Stimulated activated naive CD8-positive, alpha-beta T cell treated with anti-CD3 and anti-CD28 coated beads, Interleukin-15, amount 100 ng/mL, for 72 hours (primary cell): ENCODE measurements around the gene BDKRB2.
A peak's percentile ranks its signal among the peaks of the same experiment; 100 is the strongest.

Experiments
- ATAC-seq: fragments of 150-1000 bp; cut with Tn5 transposase; 2 replicates; pipeline ENCODE4 v1.10.0; 2021; ENCODE audit warnings: mild to moderate bottlenecking, moderate library complexity
- DNase-seq, 2 donors: peaks; one replicate each; pipeline ENCODE4 v3.0.0; 2021 to 2022
- H3K27ac Mint-ChIP-seq, 2 donors: one replicate each; pipeline ENCODE4 v1.8.0; 2022; ENCODE audit warnings: mild to moderate bottlenecking in 2 of 2, mixed read lengths in 2 of 2, moderate library complexity in 2 of 2
- H3K27me3 Mint-ChIP-seq: one replicate; pipeline ENCODE4 v1.8.0; 2022; ENCODE audit warnings: mixed read lengths
- H3K4me1 Mint-ChIP-seq: one replicate; pipeline ENCODE4 v1.8.0; 2022; ENCODE audit warnings: mild to moderate bottlenecking, mixed read lengths
- H3K4me3 Mint-ChIP-seq, 2 donors: one replicate each; pipeline ENCODE4 v1.8.0; 2022; ENCODE audit warnings: mild to moderate bottlenecking in 2 of 2, mixed read lengths in 2 of 2, moderate library complexity in 1 of 2
- H3K9me3 Mint-ChIP-seq, 2 donors: one replicate each; pipeline ENCODE4 v1.8.0; 2022; ENCODE audit warnings: mixed read lengths in 2 of 2

Gene BDKRB2

DNA sequence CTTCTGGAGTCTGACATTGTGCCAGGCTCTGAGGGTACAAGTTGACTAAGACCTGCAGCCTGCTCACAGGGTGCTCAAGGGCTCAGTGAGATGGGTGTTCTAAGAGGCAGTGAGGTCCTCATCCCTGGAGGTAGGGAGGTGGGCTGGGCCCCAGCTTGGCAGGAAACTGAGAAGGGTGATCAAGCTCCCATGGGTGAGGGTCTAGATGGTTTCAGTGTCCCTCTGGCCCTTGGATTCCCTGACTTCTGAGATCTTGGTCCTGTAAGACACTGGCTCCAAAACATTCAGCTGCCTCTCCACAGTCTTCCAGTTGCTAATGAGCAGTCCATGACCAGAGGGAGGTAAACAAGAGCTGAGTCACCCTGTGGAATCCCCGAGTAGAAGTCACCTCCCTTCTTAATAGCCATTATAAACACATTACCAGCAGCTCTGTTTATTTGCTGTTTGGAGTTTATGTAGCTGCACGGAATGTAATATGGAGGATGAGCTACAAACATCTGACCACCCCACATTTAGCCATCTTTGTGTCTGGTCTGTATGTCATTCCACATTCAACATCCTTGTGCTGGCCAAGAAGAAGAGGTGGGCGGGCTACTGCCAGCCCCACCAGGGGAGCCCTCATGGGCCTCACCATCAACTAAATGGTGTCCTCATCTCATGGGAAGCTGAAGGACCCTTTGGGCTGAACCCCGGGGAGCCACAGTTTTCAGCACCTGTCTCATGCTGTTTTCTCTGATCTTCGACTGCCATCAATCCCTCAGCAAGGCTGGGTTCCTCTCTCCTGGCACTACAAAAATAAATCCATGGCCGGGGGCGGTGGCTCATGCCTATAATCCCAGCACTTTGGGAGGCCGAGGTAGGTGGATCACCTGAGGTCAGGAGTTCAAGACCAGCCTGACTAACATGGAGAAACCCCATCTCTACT is 37.2 kb upstream of the BDKRB2 start:
- Mint-ChIP-seq H3K4me3 (no peak overlapping the region), H3K4me1 (no peaks in the 10 kb centered on the region), H3K9me3 (no peaks in the 10 kb centered on the region), H3K27me3 (peaks cover 21% of the 10 kb centered on the region), H3K27ac (no peak overlapping the region)
- no peak for DNase-seq
- no peak for ATAC-seq

DNA sequence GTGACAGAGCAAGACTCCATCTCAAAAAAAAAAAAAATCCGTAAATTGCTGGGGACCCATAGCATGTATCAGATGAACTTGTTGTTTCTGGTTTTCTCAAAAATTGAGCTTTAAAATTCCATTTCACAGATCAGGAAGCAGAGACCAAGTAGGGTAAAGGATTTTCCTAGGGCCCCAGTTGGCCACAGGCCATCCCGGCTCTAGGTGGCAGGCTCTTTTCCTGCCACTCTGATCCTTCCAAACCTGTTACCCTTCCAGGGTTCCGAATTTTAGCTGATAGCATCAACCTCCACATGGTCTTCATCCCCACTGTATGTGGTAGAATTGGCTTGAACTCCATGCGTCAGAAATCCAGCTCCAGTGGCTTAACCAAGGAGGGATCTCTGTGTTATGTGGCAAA is 36.1 kb upstream of the BDKRB2 start:
- ATAC-seq: no peak

DNA sequence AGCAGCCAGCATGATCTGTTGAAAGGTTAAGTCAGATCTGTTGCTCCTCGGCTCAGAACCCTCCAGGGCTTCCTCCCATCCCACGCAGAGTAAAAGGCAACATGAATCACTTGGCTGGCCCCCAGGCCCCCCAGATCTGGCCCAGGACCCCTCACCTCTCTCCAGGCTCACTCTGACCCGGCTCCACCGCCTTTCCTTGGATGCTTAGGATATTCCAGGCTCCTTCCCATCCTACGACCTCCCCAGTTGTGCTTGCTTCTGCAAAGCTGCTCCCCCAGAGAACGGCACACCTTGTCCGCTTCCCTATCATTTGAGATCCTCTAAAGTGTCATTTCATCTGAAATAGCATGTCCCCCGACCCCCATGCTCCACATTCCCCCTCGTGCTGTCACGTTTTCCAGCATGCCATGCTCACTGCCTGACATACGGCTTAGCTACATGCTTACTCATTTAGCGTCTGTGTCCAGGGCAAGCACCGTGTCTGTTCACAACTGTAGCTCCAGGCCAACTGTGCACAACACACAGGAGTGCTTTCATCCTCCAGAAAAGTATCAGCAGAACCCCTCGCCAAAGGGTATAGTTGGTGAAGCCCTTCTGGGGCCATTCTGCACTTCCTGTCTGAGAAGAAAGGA is 33.6 kb upstream of the BDKRB2 start:
- no peak overlapping the region for H3K27ac Mint-ChIP-seq
- no peak for DNase-seq
- peaks cover 42% of the 10 kb centered on the region for H3K27me3 Mint-ChIP-seq
- H3K4me1 Mint-ChIP-seq: no peaks in the 10 kb centered on the region
- no peaks in the 10 kb centered on the region for H3K9me3 Mint-ChIP-seq
- H3K4me3 Mint-ChIP-seq: no peak overlapping the region
- ATAC-seq: no peak

More for the DNA sequence above, 36.1 kb upstream of the BDKRB2 start:
- Mint-ChIP-seq H3K9me3 (no peaks in the 10 kb centered on the region), H3K27me3 (peaks cover 28% of the 10 kb centered on the region), H3K4me1 (no peaks in the 10 kb centered on the region), H3K4me3 (no peak overlapping the region), H3K27ac (no peak overlapping the region)
- no peak for DNase-seq

DNA sequence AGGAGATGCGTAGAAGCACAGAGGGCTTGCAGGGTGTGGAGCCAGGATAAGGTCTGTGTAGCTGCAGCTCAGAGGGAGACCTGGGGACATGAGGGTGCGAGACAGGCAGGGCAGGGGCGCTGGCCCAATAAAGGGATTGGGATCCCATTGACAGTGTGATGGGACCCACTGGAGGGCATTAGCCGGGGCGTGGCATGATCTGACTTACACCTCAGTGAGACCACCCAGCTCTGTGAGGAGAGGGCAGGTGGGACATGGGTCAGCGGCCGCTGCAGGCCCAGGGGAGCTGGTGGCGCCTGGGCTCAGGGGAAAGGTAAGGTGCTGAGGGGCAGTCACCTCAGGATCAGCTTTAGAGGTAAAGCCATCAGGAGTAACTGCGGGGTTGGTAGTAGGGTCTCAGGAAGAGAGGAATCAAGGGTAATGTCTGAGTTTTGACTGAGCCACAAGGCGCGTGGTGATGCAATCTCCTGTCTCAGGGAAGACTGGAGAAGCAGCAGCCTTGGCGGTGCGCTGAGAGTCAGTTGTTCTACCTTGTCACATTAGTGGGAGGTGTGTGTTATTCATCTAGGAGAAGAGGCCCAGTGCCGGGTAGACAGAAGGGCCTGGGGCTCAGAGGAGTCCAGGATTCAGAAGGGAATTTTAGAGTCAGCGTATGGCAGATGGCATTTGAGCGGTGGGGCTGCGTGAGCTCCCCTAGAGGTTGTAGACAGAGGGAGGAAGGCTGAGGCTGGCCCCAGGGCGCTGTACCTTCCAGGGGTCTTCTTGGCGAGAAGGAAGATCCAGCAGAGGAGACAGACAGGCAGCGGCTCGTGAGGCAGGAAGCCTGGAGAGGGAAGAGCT is 30.8 kb upstream of the BDKRB2 start:
- DNase-seq (no peak), ATAC-seq (no peak)

DNA sequence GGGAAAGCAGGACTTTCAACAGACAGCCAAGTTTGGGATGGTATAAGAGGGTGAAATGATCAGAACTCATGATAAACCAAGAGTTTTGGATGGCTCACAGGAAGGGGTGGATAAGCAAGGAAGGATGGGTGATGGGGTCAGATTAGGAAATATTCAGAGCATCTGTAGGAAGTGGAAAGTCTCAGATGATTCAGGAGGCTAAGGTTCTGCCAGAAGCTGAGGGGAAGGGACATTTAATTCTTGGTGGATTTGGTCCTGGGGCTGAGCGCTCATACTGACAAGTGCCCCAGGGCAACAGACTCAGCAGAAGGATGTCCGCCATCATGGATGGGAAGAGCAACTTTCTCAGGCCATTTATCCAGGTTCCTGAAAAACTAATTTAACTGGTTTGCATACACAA is 28.4 kb upstream of the BDKRB2 start:
- H3K9me3 Mint-ChIP-seq: no peaks in the 10 kb centered on the region
- no peak overlapping the region for H3K4me3 Mint-ChIP-seq
- H3K27ac Mint-ChIP-seq: no peak overlapping the region
- no peak for DNase-seq
- peaks cover 7% of the 10 kb centered on the region for H3K4me1 Mint-ChIP-seq
- H3K27me3 Mint-ChIP-seq: peaks cover 32% of the 10 kb centered on the region
- ATAC-seq: no peak

More for the DNA sequence above, 30.8 kb upstream of the BDKRB2 start:
- Mint-ChIP-seq H3K27ac (no peak overlapping the region), H3K4me1 (peaks cover 7% of the 10 kb centered on the region), H3K27me3 (peaks cover 44% of the 10 kb centered on the region), H3K4me3 (no peak overlapping the region), H3K9me3 (no peaks in the 10 kb centered on the region)

DNA sequence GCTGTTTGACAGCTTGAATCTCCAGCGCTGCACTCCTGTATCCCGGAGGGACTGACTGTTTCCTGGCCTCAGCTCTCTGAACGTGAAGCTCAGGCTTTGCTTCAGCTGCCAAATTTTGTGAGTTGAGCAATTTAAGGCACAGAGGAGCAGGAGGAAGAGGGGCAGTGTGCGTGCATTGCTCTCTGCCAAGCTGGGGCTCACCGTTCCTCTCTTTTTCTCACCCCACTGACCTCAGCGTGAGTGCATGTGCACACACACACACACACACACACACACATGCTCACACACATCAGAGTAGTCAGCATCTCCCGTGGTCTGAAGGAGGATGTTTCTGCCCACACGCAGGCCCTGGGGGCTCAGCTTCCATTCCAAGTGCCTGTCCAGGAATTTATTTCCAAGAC is 27.8 kb upstream of the BDKRB2 start:
- Mint-ChIP-seq H3K4me3 (no peak overlapping the region), H3K27me3 (peaks cover 32% of the 10 kb centered on the region), H3K4me1 (peaks cover 7% of the 10 kb centered on the region), H3K9me3 (no peaks in the 10 kb centered on the region), H3K27ac (no peak overlapping the region)
- DNase-seq (no peak), ATAC-seq (no peak)

DNA sequence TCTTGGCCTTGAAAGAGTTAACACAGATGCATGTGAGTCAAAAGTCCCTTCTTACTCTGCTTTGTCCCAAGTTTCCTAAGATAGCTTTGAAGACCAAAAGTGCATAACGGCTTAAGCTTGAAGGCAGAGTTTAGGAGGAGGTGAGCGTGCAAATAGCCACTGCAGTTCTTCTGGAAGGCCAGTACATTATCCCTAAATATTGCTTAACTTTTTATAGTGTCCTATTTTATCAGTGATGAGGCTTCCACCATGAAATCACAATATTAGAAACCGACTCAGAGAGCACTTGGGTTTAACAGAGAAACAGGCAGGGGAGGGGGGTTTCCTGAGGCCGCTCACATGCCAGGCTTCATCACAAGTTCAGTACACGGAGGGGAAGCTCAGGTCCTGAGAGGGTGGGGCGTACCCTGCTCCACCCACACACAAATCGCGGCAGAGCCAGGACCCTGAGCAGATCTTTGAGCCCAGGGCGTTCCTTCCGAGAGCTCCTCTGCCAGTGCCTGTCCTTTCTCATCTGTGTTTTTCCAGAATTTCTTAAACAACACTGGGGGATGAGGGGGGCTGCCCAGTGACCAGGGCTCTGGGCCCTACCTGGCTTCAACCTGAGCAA is 26.8 kb upstream of the BDKRB2 start:
- Mint-ChIP-seq H3K4me1 (peaks cover 7% of the 10 kb centered on the region), H3K27ac (peak overlapping the region; percentile 32 to 70), H3K27me3 (peaks cover 32% of the 10 kb centered on the region), H3K9me3 (no peaks in the 10 kb centered on the region), H3K4me3 (peak overlapping the region in 1 of 2 donors; percentile 6)
- peak; percentile 10 to 15 for DNase-seq
- peak; percentile 74 for ATAC-seq

DNA sequence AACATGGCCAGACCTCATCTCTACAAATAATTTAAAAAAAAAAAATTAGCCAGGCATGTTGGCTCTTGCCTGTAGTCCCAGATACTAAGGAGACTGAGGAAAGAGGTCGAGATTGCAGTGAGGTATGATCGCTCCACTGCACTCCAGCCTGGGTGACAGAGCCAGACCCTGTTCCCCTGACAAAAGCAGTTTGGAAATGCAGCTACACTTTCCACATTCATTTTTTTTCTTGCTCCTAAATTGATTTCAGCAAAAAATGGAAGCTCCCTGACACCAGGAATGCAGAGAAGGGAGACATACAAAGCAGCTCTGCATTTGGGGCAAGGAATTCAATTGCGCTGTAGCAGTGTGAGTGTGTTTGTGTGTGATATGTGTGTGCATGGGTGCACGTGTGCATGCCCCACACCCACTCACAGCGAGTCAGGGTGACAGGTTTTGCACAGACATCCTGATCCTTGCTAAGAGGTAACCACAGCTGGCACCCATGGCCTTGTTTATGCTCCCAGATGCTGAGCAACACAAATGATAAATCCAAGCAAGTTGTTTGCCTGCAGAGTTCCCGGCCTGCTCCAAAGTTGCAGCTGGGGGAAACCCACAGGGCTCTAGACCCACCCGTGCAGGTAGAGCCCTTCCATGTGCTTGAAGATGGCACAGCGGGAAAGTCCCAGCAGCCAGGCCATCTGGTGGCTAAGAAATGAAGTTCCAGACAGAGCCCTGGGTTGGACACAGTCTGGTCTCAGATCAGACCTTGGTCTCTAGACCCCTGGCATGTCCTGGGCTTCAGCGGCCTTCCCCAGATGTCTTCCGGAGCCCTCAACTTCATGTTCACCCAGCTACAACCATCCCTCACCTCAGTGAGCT is 25.9 kb upstream of the BDKRB2 start:
- no peaks in the 10 kb centered on the region for H3K9me3 Mint-ChIP-seq
- H3K4me3 Mint-ChIP-seq: no peak overlapping the region
- peaks cover 7% of the 10 kb centered on the region for H3K4me1 Mint-ChIP-seq
- no peak for DNase-seq
- peaks cover 23% of the 10 kb centered on the region for H3K27me3 Mint-ChIP-seq
- no peak for ATAC-seq
- H3K27ac Mint-ChIP-seq: no peak overlapping the region

DNA sequence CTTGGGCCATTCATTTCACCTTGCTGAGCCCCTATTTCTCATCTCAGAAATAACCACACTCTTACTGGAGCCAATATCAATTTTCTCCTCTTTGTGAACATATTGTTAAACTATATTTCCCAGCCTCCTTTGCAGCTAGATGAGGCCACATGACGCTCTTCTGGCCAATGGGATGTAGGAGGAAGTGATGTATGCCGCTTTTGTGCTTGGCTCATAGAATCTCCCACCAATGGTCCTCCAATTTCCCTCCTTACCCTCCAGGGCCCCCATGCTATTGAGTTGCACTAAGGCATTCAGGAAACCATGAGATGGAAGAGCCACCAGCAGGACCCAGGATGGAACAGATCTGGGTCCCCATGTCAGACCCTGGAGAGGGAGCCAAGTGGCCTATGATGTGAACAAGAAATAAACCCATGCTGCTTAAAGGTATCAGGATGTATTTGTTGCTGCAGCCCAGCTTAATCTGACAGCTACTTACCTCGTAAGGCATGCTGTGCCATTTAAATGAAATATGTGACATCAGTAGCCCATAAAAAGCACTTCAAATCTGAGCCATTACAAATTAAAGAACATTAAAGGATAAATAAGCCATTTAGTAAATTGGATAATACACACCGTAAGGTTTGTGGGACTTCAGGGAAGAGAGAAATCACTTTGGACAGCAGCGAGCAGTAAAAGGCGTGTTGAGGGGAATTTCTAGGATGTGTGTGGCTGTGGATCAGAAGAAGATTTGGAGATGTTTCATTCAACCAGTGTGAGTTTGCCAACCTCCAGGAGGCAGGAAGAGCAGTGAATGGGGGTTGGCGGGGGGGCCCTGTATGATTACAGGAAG is 24.4 kb upstream of the BDKRB2 start:
- Mint-ChIP-seq H3K9me3 (no peaks in the 10 kb centered on the region), H3K27ac (peak overlapping the region in 1 of 2 donors; percentile 41), H3K27me3 (peaks cover 8% of the 10 kb centered on the region), H3K4me1 (peaks cover 7% of the 10 kb centered on the region), H3K4me3 (no peak overlapping the region)
- DNase-seq: no peak
- ATAC-seq: no peak

DNA sequence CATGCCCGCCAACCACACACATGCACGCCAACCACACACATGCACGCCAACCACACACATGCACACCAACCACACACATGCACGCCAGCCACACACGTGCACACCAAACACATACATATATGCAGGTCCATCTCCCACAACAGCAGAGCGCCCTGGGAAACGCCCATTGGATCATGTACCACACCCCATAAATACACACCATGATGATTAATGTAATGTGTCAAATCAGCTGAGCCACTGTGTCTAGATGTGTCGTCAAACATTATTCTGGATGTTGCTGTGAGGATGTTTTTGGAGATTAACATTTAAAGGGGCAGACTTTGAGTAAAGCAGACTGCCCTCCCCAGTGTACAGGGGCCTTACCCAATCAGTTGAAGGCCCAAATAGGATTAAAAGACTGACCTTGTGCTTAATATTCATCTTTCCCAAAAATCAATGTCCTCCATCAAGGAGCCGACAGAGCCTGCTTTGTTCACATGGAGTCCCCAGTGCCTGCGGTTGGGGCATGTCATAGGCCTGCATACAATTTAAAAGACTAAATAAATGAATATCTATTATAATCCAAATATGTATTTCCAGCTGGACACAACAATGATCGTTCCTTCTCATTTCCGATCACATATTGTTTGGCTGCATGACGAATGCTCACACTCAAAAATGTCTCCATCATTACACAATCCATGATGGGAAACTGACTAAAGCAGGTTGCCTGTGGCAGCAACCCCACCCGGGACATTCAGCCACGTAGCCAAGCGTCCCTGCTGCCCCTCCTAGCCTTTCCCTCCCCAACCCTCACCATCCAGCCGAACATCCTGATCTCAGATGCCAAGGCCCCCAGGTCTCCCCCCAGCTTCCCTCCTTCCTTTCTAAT is 23.2 kb upstream of the BDKRB2 start:
- H3K9me3 Mint-ChIP-seq: no peaks in the 10 kb centered on the region
- no peak for DNase-seq
- peaks cover 7% of the 10 kb centered on the region for H3K4me1 Mint-ChIP-seq
- H3K27ac Mint-ChIP-seq: no peak overlapping the region
- peaks cover 2% of the 10 kb centered on the region for H3K27me3 Mint-ChIP-seq
- ATAC-seq: no peak
- H3K4me3 Mint-ChIP-seq: no peak overlapping the region

DNA sequence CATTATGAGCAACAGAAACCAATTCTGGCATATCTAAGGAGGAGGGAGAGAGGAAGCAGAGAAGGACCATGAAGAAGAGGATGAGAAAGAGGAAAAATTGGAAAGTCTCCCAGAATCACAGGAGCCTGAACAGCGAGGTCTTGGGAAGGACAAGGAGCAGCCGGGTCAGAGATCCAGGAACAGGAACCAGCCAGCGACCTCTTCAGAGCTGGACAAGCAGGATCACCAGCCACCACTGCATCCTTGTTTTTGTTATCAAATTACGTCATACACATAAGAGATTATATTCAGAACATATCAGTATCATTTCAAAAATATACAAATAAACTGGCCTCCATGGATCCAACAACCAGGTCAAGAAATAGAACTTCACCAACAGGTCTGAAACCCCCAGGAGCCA is 22.1 kb upstream of the BDKRB2 start:
- no peak overlapping the region for H3K27ac Mint-ChIP-seq
- no peak for ATAC-seq
- H3K4me1 Mint-ChIP-seq: peaks cover 6% of the 10 kb centered on the region
- no peak overlapping the region for H3K4me3 Mint-ChIP-seq
- H3K27me3 Mint-ChIP-seq: peaks cover 12% of the 10 kb centered on the region
- no peak for DNase-seq
- H3K9me3 Mint-ChIP-seq: no peaks in the 10 kb centered on the region

DNA sequence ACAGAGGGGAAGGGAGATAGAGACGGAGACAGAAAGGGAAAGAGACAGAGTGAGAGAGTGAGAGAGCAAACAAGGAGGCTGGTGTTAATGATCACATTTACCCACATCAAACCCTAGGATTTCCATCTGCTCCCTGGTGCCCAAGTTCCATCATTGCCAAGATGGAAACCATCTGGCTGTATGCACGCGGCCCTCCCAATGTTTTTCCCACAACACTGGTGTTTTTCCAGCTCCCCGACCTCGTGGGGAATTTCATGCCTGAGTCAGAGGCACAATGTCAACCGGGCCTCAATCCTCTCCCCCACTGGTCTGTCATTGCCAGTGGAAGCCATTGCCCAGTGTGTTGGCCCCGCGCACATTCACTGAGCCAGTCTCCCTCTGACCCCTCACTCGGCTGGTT is 19.9 kb upstream of the BDKRB2 start:
- Mint-ChIP-seq H3K4me3 (no peak overlapping the region), H3K27me3 (peaks cover 30% of the 10 kb centered on the region), H3K9me3 (no peaks in the 10 kb centered on the region), H3K4me1 (peaks cover 12% of the 10 kb centered on the region), H3K27ac (no peak overlapping the region)
- DNase-seq: no peak
- no peak for ATAC-seq
